GM12873 (cell line): ENCODE results near the gene CCDC8.

ENCODE experiments used
- TF ChIP-seq, protein P1 (sequence below): IDR thresholded peaks from 2 replicates; pipeline ENCODE4 v1.5.1; 2012; ENCODE audit warnings: low read depth, mild to moderate bottlenecking, moderate library complexity, low read length, control low read depth; ENCODE audit not compliant: insufficient read depth; ENCODE audit errors: missing control alignments

Gene CCDC8

GRCh38 chr19:46392252-46392801 is 21.0 kb downstream of the CCDC8 start:
- TF ChIP-seq, protein P1, sequence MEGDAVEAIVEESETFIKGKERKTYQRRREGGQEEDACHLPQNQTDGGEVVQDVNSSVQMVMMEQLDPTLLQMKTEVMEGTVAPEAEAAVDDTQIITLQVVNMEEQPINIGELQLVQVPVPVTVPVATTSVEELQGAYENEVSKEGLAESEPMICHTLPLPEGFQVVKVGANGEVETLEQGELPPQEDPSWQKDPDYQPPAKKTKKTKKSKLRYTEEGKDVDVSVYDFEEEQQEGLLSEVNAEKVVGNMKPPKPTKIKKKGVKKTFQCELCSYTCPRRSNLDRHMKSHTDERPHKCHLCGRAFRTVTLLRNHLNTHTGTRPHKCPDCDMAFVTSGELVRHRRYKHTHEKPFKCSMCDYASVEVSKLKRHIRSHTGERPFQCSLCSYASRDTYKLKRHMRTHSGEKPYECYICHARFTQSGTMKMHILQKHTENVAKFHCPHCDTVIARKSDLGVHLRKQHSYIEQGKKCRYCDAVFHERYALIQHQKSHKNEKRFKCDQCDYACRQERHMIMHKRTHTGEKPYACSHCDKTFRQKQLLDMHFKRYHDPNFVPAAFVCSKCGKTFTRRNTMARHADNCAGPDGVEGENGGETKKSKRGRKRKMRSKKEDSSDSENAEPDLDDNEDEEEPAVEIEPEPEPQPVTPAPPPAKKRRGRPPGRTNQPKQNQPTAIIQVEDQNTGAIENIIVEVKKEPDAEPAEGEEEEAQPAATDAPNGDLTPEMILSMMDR = no peak

DNA sequence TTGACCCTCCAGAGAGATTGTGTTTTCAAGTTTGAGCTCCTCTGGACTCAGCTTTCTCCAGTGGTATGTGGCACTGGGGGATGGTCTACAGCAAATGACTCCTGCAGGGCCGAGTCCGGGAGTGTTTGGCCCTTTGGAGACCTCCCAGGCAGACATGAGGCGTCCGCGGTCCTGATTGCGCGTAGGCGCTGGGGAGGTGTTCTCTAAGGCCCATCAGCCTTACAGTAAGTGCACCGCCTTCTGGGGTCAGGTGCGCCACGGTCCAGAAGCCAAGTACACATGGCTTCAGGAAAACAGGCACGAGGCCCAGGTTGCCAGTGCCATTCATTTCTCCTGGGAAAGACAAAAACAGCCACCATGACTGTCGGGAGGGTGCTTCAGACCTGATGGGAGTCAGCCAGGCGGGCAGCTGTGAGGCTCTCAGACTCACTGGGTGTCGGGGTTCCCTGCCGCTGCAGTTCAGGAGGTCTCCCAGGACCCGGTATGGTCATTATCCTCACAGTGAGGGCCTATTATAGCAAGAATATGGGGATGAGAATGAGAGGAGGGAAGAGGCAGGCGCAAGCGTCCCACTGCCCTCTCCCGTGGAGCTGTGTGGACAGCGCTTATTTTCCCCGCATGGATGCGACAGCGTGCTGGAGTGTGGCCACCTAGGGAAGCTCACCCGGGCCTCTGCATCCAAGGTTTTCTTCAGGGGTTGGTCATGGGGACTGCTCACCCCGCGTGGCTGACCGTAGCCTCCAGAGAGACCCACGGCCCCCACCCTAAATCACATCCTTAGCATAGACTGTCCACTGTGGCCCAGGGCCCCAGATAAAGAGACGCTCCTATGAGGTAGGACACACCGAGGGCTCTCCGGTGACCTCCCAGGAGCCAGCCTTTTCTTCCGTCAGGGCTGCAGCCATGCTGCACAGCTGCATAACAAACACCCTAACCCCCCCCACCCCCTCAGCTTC is 21.8 kb downstream of the CCDC8 start:
- TF ChIP-seq, protein P1 = no peak

GRCh38 chr19:46390866-46391265 is 22.5 kb downstream of the CCDC8 start:
- TF ChIP-seq, protein P1 = no peak

GRCh38 chr19:46390121-46390858 is 23.1 kb downstream of the CCDC8 start:
- TF ChIP-seq, protein P1 = no peak

DNA sequence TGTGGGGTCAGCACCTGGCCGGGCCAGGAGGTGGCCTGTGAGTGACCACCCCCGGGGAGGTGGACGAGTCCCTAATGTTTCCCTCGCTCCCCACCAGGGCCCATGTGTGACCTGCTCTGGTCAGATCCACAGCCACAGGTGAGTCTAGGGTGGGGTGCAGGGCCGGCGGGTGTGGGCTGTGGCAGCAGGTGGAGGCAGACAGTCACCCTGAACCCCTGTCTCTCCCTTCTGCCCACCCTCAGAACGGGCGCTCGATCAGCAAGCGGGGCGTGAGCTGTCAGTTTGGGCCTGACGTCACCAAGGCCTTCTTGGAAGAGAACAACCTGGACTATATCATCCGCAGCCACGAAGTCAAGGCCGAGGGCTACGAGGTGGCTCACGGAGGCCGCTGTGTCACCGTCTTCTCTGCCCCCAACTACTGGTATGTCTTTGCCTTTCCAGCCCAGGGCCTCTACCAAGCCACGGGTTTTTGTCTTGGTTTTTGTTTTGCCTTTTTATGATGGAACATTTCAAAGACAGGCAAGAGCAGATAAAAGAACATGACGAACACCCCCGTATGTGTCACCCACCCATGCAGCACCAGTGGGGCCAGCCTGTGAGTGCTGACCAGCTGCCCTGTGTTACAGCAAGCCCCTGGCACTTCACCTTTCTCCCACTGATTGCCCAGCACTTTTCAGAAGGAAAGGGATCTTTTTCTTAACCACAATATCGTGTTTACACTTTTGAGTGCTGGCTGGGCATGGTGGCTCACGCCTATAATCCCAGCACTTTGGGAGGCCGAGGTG is 24.9 kb downstream of the CCDC8 start:
- TF ChIP-seq, protein P1 = no peak

GRCh38 chr19:46387713-46388130 is 25.6 kb downstream of the CCDC8 start:
- TF ChIP-seq, protein P1 = no peak
